GM21515 (cell line): ENCODE results near the gene NOP9.

Experiments used
- ATAC-seq: cut with Tn5 transposase; IDR thresholded peaks from one replicate; pipeline ENCODE4 v1.9.1; 2021; ENCODE audit not compliant: unreplicated experiment

The NOP9 gene

GRCh38 chr14:24307575-24308341 lies 8.1 kb downstream of the NOP9 start, which contains the start of gene CIDEB:
TSS of gene CIDEB (minus strand) at chr14:24307977. CDS start at chr14:24307858, 119 bp downstream.
- no peak for ATAC-seq

- no peak for ATAC-seq
These were observed 8.9 kb downstream of the NOP9 start for GRCh38 chr14:24308342-24309124.

GRCh38 chr14:24309538-24310264 lies 10.1 kb downstream of the NOP9 start, which contains the start of gene LTB4R2:
TSS of gene LTB4R2 (plus strand) at chr14:24310140. CDS start at chr14:24310665, 525 bp downstream.
- ATAC-seq, result no peak

- no peak for ATAC-seq
These were observed 10.6 kb downstream of the NOP9 start for GRCh38 chr14:24310265-24310645.

- peak; percentile 60 for ATAC-seq
These were observed 11.3 kb downstream of the NOP9 start, which contains the start of gene LTB4R for GRCh38 chr14:24310646-24311604. TSS of gene LTB4R (plus strand) at chr14:24311502. CDS start at chr14:24315652, 4,150 bp downstream.

- ATAC-seq, result no peak
These were observed 12.4 kb downstream of the NOP9 start for GRCh38 chr14:24311837-24312615.

- no peak for ATAC-seq
These were observed 13.3 kb downstream of the NOP9 start for GRCh38 chr14:24312736-24313507.

- ATAC-seq, result no peak
These were observed 14.3 kb downstream of the NOP9 start for GRCh38 chr14:24313913-24314312.

GRCh38 chr14:24314377-24315193 lies 14.9 kb downstream of the NOP9 start:
- no peak for ATAC-seq

GRCh38 chr14:24315243-24315806 lies 15.7 kb downstream of the NOP9 start:
- ATAC-seq, result no peak

GRCh38 chr14:24315807-24316596 lies 16.4 kb downstream of the NOP9 start:
- ATAC-seq, result no peak

GRCh38 chr14:24316597-24316950 lies 16.9 kb downstream of the NOP9 start:
- no peak for ATAC-seq

GRCh38 chr14:24317141-24317928 lies 17.7 kb downstream of the NOP9 start:
- ATAC-seq, result no peak

GRCh38 chr14:24321212-24321975 lies 21.7 kb downstream of the NOP9 start:
- ATAC-seq, result no peak

GRCh38 chr14:24322672-24323071 lies 23.0 kb downstream of the NOP9 start:
- no peak for ATAC-seq
